Measurements from ENCODE around the gene CLDND2. TPM values are rescaled to one million over a fixed set of nuclear protein-coding genes. Genes with fewer than 3 reads are reported as not detected.

The CLDND2 gene
- total and polyA plus RNA-seq, 2 experiments from 2014 or later = 1.2 to 7.2 TPM

DNA sequence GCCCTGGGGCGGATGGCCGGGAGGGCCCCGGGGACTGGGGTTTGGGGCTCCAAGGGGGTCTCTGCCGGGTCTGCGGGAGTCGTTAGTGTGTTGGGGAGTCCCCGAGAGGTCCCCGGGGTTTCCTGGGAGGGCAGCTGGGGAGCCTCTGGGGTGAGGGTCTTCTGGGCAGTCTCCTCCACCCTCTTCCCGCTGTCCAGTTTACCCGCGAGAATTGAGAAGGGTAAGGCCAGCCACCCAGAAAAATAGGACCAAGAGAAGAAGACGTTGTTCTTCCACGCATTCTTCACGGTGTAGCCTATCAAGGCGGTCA, 1.6 kb downstream of the CLDND2 start:
- Histone ChIP-seq H3K9me3 (ENCODE audit: low read depth) (no peaks in the 10 kb centered on the region), H4K20me1 (ENCODE audit: insufficient read depth, poor library complexity, severe bottlenecking) (no peaks in the 10 kb centered on the region), H3K27ac (peak overlapping the region; percentile 99), H3K4me1 (ENCODE audit: insufficient read depth) (peaks cover 34% of the 10 kb centered on the region), H3K9me2 (replicated peaks; ENCODE audit: insufficient read depth) (no peaks in the 10 kb centered on the region), H2AFZ (no peak overlapping the region), H3K4me3 (peak overlapping the region; percentile 62), H3K36me3 (replicated peaks; ENCODE audit: insufficient read depth, low read depth) (no peaks in the 10 kb centered on the region), H3K79me2 (peaks cover 19% of the 10 kb centered on the region), H3K27me3 (no peaks in the 10 kb centered on the region), H3K4me2 (peak overlapping the region; percentile 97)
- DNase-seq (ENCODE audit: low spot score) = no peak
- WGBS (ENCODE audit: low lambda C conversion rate, missing lambda C conversion rate) = 0% methylated on average over 5 of the region's 15 CpGs
- TF ChIP-seq CTCF (IDR thresholded peaks at IDR 0.05; ENCODE audit: poor library complexity) (no peak), EZH2phosphoT487 (IDR thresholded peaks at IDR 0.05; ENCODE audit: low read depth, severe bottlenecking, unreplicated experiment) (no peak), EZH2 (IDR thresholded peaks at IDR 0.05; ENCODE audit: borderline replicate concordance) (no peak)

GRCh38 chr19:51366389-51367254, 2.2 kb downstream of the CLDND2 start:
- Histone ChIP-seq H2AFZ (peak overlapping the region; percentile 48), H3K27ac (peak overlapping the region; percentile 99), H4K20me1 (ENCODE audit: insufficient read depth, poor library complexity, severe bottlenecking) (no peaks in the 10 kb centered on the region), H3K27me3 (no peaks in the 10 kb centered on the region), H3K9me2 (replicated peaks; ENCODE audit: insufficient read depth) (no peaks in the 10 kb centered on the region), H3K36me3 (replicated peaks; ENCODE audit: insufficient read depth, low read depth) (no peaks in the 10 kb centered on the region), H3K79me2 (peaks cover 19% of the 10 kb centered on the region), H3K4me3 (peak overlapping the region; percentile 62), H3K4me1 (ENCODE audit: insufficient read depth) (peaks cover 36% of the 10 kb centered on the region), H3K9me3 (ENCODE audit: low read depth) (no peaks in the 10 kb centered on the region), H3K4me2 (peak overlapping the region; percentile 97)
- TF ChIP-seq EZH2 (IDR thresholded peaks at IDR 0.05; ENCODE audit: borderline replicate concordance) (no peak), EZH2phosphoT487 (IDR thresholded peaks at IDR 0.05; ENCODE audit: low read depth, severe bottlenecking, unreplicated experiment) (no peak), CTCF (IDR thresholded peaks at IDR 0.05; ENCODE audit: poor library complexity) (no peak)
- WGBS (ENCODE audit: low lambda C conversion rate, missing lambda C conversion rate) = 1% methylated on average over 40 of the region's 54 CpGs
- DNase-seq (ENCODE audit: low spot score) = peak; percentile 99

GRCh38 chr19:51365965-51366388, 2.8 kb downstream of the CLDND2 start, which contains the start of gene ETFB:
Gene ETFB, minus strand, starts transcription at chr19:51366388. Its CDS starts 62 bp downstream, at chr19:51366326.
- DNase-seq (ENCODE audit: low spot score) = no peak
- 0% methylated on average over 20 of the region's 27 CpGs for WGBS (ENCODE audit: low lambda C conversion rate, missing lambda C conversion rate)
- Histone ChIP-seq H4K20me1 (ENCODE audit: insufficient read depth, poor library complexity, severe bottlenecking) (no peaks in the 10 kb centered on the region), H3K9me2 (replicated peaks; ENCODE audit: insufficient read depth) (no peaks in the 10 kb centered on the region), H3K27ac (peak within 1 kb of the TSS; percentile 99), H3K27me3 (no peaks in the 10 kb centered on the region), H3K4me2 (peak within 1 kb of the TSS; percentile 97), H2AFZ (peak within 1 kb of the TSS; percentile 67), H3K79me2 (peaks cover 25% of the 10 kb centered on the region), H3K4me3 (peak within 1 kb of the TSS; percentile 62), H3K4me1 (ENCODE audit: insufficient read depth) (peaks cover 36% of the 10 kb centered on the region), H3K9me3 (ENCODE audit: low read depth) (no peaks in the 10 kb centered on the region), H3K36me3 (replicated peaks; ENCODE audit: insufficient read depth, low read depth) (no peaks in the 10 kb centered on the region)
- no peak for TF ChIP-seq EZH2 (IDR thresholded peaks at IDR 0.05; ENCODE audit: borderline replicate concordance)
- no peak for TF ChIP-seq CTCF (IDR thresholded peaks at IDR 0.05; ENCODE audit: poor library complexity)
- TF ChIP-seq EZH2phosphoT487 (IDR thresholded peaks at IDR 0.05; ENCODE audit: low read depth, severe bottlenecking, unreplicated experiment) = no peak

Measured in hepatocyte (in vitro differentiated cells).